Prostate gland (tissue), 2 donors: ENCODE data around the gene SKA3.

Experiments used
- POLR2A ChIP-seq: fragments of 450-650 bp; IDR thresholded peaks from one replicate; pipeline ENCODE4 v1.6.1; 2016; ENCODE audit warnings: antibody characterized with exemption, mild to moderate bottlenecking
- TF ChIP-seq, protein P1 (sequence below), 4 experiments: fragments of 200-600 bp in 2 of 4; fragments of 450-650 bp in 2 of 4; sonication (generic) in 2 of 4; IDR thresholded peaks; 1 replicate in 3 of 4; 2 replicates in 1 of 4; pipeline ENCODE4 v1.5.1; 2016 to 2019; ENCODE audit warnings: antibody characterized with exemption in 4 of 4, mild to moderate bottlenecking in 2 of 4, moderate library complexity in 2 of 4

DNA sequence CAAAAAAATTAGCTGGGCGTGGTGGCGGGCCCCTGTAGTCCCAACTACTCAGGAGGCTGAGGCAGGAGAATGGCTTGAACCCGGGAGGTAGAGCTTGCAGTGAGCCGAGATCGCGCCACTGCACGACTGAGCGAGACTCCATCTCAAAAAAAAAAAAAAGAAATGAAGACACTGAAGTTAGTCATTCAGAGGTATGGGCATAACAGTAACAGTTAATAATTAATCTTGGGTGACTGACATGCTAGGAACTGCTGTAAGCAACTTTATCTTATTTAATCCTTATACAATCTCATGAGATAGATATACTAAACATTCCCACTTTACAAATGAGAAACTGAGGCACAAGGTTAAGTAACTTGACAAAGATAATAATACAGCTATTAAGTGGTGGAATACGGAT is 4.9 kb downstream of the SKA3 start:
- TF ChIP-seq POLR2A: no peak
- TF ChIP-seq, protein P1, sequence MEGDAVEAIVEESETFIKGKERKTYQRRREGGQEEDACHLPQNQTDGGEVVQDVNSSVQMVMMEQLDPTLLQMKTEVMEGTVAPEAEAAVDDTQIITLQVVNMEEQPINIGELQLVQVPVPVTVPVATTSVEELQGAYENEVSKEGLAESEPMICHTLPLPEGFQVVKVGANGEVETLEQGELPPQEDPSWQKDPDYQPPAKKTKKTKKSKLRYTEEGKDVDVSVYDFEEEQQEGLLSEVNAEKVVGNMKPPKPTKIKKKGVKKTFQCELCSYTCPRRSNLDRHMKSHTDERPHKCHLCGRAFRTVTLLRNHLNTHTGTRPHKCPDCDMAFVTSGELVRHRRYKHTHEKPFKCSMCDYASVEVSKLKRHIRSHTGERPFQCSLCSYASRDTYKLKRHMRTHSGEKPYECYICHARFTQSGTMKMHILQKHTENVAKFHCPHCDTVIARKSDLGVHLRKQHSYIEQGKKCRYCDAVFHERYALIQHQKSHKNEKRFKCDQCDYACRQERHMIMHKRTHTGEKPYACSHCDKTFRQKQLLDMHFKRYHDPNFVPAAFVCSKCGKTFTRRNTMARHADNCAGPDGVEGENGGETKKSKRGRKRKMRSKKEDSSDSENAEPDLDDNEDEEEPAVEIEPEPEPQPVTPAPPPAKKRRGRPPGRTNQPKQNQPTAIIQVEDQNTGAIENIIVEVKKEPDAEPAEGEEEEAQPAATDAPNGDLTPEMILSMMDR (IDR thresholded peaks at IDR 0.05): no peak
